ENCODE results near the gene NEU2.

DNA sequence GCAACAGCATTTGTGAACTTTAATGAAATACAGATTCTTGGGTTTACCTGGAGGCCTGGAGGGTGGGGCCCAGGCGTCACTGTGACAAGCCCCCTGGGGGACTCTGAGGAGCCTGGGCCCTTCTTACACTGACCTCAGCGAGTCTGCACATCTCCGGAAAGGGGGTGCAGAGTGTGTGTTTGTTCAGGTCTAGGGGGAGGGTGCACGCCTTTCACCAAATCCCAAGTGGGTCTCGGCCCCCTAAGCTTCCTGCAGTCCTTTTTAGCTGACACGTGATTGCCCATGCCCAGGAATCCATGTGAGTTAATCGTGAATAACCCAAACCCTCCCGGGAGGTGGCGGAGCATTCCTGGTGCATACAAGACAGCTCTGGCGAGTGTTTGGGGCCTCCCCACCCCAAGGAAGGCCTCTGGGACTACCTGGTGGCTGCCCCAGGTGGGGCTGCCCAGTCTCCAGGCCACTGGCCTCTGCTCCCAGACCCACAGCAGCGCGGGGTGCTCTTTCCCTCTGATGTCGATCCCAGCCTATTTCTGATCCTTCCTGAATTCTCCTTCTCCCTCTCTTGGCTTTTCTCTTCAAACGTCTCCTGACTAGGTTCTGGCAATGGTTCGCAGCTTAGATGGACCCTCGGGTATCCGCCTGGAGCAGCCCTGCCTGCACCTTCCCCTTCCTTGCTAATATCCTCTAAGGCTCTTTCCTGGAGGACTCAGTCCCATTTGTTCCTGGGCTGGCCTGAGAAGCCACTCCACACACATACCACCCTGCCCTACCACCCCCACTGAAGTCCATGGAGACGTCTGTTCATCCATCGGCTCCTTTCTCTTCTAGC lies 29.4 kb upstream of the NEU2 start:
- no peak for TF ChIP-seq POLR2AphosphoS5 (IDR thresholded peaks at IDR 0.05; ENCODE audit: low read depth, low read length)
- TF ChIP-seq POLR2A (IDR thresholded peaks at IDR 0.05; ENCODE audit: low read depth, low read length): no peak
- no peak for TF ChIP-seq SPI1 (IDR thresholded peaks at IDR 0.05; ENCODE audit: low read depth, low read length)
